ENCODE measurements around the gene KDM5A. TPM values are rescaled to one million over a fixed set of nuclear protein-coding genes. Genes with fewer than 3 reads are reported as not detected.
"Not testable (repeated sequence)": the region's sequence is repeated elsewhere in the genome, so short reads cannot be mapped to it uniquely, and the experiment has no call there.

KDM5A gene
- total RNA-seq = 10 to 100 TPM; 12.1 to 97.5 (median 50.5) TPM

GRCh38 chr12:389142-390096, at the start of gene KDM5A:
Gene KDM5A (minus strand): TSS chr12:389320. CDS start chr12:389091, 229 bp downstream.
- no peaks in the 10 kb centered on the region for H3K27me3 ChIP-seq
- TF ChIP-seq POLR2A (IDR thresholded peaks at IDR 0.05) = peak in 1 of 2 donors; percentile 53
- no peak for TF ChIP-seq CTCF (IDR thresholded peaks at IDR 0.05)
- peak within 1 kb of the TSS; percentile 57 to 92 for H3K4me3 ChIP-seq
- peak within 1 kb of the TSS; percentile 86 to 92 for H3K27ac ChIP-seq
- peaks cover 3 to 5% of the 10 kb centered on the region in 2 donors for H3K4me1 ChIP-seq
- no peaks in the 10 kb centered on the region for H3K9me3 ChIP-seq
- H3K36me3 ChIP-seq = no peaks in the 10 kb centered on the region
- peak; percentile 89 to 91 for DNase-seq
- intact Hi-C loops (cut with DNase I; ENCODE audit: low total_unique reads) = no loop called here

- H3K4me3 ChIP-seq; H3K9me3 ChIP-seq; H3K36me3 ChIP-seq; intact Hi-C loops (cut with DNase I; ENCODE audit: low total_unique reads); H3K27ac ChIP-seq; DNase-seq; H3K4me1 ChIP-seq; H3K27me3 ChIP-seq: not testable (repeated sequence)
Measured at GRCh38 chr12:435737-436136, 46.6 kb upstream of the KDM5A start.

- no peak overlapping the region for H3K4me3 ChIP-seq
- intact Hi-C loops (cut with DNase I; ENCODE audit: low total_unique reads) = no loop called here
- no peaks in the 10 kb centered on the region for H3K9me3 ChIP-seq
- no peaks in the 10 kb centered on the region for H3K36me3 ChIP-seq
- H3K27me3 ChIP-seq = no peaks in the 10 kb centered on the region
- TF ChIP-seq CTCF (IDR thresholded peaks at IDR 0.05) = no peak
- no peak for TF ChIP-seq POLR2A (IDR thresholded peaks at IDR 0.05)
- no peak for DNase-seq
- no peak overlapping the region for H3K27ac ChIP-seq
- H3K4me1 ChIP-seq = no peaks in the 10 kb centered on the region
Measured at GRCh38 chr12:422526-422925, 33.4 kb upstream of the KDM5A start.

DNA sequence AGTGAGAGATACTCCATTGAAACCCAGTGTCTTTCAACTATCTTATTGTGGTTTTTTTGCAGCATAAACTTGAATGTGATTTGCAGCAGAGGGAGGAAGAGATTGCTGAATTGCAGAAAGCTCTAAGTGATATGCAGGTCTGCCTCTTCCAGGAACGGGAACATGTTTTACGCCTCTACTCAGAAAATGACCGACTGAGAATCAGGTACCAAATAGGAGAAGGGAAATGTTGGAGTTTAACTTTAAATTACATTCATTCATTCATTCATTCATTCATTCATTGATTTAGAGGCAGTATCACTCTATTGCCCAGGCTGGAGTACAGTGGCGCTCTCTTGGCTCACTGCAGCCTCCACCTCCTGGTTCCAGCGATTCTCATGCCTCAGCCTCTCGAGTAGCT, 29.3 kb upstream of the KDM5A start:
- Histone ChIP-seq H3K4me3 (no peak overlapping the region), H3K27me3 (no peaks in the 10 kb centered on the region), H3K36me3 (no peaks in the 10 kb centered on the region), H3K4me1 (no peaks in the 10 kb centered on the region), H3K9me3 (no peaks in the 10 kb centered on the region), H3K27ac (no peak overlapping the region)
- TF ChIP-seq CTCF (IDR thresholded peaks at IDR 0.05) (no peak), POLR2A (IDR thresholded peaks at IDR 0.05) (no peak)
- intact Hi-C loops (cut with DNase I; ENCODE audit: low total_unique reads) = no loop called here
- DNase-seq = no peak

- H3K4me3 ChIP-seq = no peak overlapping the region
- H3K9me3 ChIP-seq = no peaks in the 10 kb centered on the region
- no peaks in the 10 kb centered on the region for H3K27me3 ChIP-seq
- TF ChIP-seq POLR2A (IDR thresholded peaks at IDR 0.05) (no peak), CTCF (IDR thresholded peaks at IDR 0.05) (no peak)
- no peaks in the 10 kb centered on the region for H3K36me3 ChIP-seq
- no peak overlapping the region for H3K27ac ChIP-seq
- intact Hi-C loops (cut with DNase I; ENCODE audit: low total_unique reads) = no loop called here
- no peak for DNase-seq
- H3K4me1 ChIP-seq = no peaks in the 10 kb centered on the region
Measured at GRCh38 chr12:414859-415258, 25.7 kb upstream of the KDM5A start.

Measured in uterus (tissue), 4 donors.